Measurements from ENCODE around the gene TREH. TPM values are rescaled to one million over a fixed set of nuclear protein-coding genes. Genes with fewer than 3 reads are reported as not detected.
"Not testable (repeated sequence)": the region's sequence is repeated elsewhere in the genome, so short reads cannot be mapped to it uniquely, and the experiment has no call there.

Gene TREH
- total RNA-seq, 1 donor from 2014 or later, result 0.41 TPM

DNA sequence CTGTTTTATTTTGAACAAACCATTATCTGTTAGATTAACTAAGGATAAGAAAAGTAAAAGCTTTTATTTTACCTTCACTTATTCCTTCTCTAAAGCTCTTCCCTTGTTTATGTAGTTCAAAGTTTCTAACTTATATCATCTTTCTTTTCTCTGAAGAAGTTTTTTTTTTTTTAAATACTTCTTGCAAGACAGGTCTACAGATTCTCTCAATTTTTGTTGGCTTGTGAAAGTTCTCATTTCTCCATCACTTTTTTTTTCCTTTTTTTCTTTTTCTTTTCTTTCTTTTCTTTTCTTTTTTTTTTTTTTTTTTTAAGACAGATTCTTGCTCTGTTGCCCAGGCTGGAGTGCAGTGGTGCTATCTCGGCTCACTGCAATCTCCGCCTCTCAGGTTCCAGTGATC is 4.7 kb upstream of the TREH start:
- Mint-ChIP-seq H3K36me3 (no peaks in the 10 kb centered on the region), H3K4me1 (ENCODE audit: unreplicated experiment) (no peaks in the 10 kb centered on the region)

DNA sequence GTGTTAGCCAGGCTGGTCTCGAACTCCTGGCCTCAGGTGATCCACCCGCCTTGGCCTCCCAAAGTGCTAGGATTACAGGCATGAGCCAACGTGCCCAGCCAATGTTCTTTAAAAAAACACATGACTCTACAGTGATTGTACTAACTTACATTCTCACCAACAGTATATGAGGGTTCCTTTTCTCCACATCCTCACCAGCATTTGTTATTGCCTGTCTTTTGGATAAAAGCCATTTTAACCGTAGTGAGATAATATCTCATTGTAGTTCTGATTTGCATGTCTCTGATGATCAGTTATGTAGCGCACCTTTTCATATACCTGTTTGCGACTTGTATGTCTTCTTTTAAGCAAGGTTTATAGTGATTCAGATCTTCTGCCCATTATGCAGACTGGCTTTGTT is 3.5 kb upstream of the TREH start:
- DNase-seq (ENCODE audit: extremely low spot score, unreplicated experiment); H3K27ac Mint-ChIP-seq; H3K4me1 Mint-ChIP-seq (ENCODE audit: unreplicated experiment); H3K9me3 Mint-ChIP-seq; H3K36me3 Mint-ChIP-seq; H3K4me3 Mint-ChIP-seq; H3K27me3 Mint-ChIP-seq: not testable (repeated sequence)

More for the DNA sequence above, 4.7 kb upstream of the TREH start:
- DNase-seq (ENCODE audit: extremely low spot score, unreplicated experiment), result no peak
- Mint-ChIP-seq H3K27me3 (no peaks in the 10 kb centered on the region), H3K4me3 (no peak overlapping the region), H3K9me3 (no peaks in the 10 kb centered on the region), H3K27ac (no peak overlapping the region)
- TF ChIP-seq, protein P1, sequence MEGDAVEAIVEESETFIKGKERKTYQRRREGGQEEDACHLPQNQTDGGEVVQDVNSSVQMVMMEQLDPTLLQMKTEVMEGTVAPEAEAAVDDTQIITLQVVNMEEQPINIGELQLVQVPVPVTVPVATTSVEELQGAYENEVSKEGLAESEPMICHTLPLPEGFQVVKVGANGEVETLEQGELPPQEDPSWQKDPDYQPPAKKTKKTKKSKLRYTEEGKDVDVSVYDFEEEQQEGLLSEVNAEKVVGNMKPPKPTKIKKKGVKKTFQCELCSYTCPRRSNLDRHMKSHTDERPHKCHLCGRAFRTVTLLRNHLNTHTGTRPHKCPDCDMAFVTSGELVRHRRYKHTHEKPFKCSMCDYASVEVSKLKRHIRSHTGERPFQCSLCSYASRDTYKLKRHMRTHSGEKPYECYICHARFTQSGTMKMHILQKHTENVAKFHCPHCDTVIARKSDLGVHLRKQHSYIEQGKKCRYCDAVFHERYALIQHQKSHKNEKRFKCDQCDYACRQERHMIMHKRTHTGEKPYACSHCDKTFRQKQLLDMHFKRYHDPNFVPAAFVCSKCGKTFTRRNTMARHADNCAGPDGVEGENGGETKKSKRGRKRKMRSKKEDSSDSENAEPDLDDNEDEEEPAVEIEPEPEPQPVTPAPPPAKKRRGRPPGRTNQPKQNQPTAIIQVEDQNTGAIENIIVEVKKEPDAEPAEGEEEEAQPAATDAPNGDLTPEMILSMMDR (conservative IDR thresholded peaks at IDR 0.05), result no peak

DNA sequence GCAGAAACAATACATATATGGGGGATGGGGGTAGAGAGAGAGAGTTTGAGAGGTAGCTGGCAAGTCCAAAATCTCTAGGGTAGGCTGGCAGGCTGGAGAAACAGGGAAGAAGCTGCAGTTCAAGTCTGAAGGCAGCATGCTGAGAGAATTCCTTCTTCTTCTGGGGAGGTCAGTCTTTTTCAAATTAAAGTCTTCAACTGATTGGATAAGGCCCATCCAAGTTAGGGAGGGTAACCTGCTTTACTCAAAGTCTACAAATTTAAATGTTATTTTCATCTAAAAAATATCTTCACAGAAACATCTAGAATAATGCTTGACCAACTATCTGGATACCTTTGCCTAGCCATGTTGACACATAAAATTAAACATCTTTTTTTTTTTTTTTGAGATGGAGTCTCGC is 2.9 kb upstream of the TREH start:
- DNase-seq (ENCODE audit: extremely low spot score, unreplicated experiment), result no peak
- Mint-ChIP-seq H3K4me1 (ENCODE audit: unreplicated experiment) (no peaks in the 10 kb centered on the region), H3K36me3 (no peaks in the 10 kb centered on the region), H3K27me3 (no peaks in the 10 kb centered on the region), H3K4me3 (no peak overlapping the region), H3K9me3 (no peaks in the 10 kb centered on the region), H3K27ac (no peak overlapping the region)
- TF ChIP-seq, protein P1 (conservative IDR thresholded peaks at IDR 0.05), result no peak

DNA sequence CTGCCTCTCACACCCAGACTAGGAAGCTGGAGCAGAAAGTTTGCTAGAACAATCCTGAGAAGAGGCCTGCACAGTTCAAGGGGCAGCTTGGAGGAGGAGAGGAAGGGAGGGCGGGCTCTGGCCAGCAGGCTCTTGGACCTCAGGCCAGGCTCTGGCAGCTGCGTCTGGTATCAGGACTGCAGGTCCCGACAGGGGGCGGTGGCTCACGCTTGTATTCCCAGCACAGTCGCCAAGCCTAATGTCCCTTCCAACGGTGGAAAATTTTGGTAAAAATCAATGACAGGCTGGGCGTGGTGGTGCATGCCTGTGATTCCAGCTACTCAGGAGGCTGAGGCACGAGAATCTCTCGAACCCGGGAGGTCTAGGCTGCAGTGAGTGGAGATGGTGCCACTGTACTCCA is 542 bp downstream of the TREH start:
- not testable (repeated sequence) for DNase-seq (ENCODE audit: extremely low spot score, unreplicated experiment); H3K4me1 Mint-ChIP-seq (ENCODE audit: unreplicated experiment); H3K27me3 Mint-ChIP-seq; H3K36me3 Mint-ChIP-seq; H3K4me3 Mint-ChIP-seq; H3K9me3 Mint-ChIP-seq; H3K27ac Mint-ChIP-seq
- TF ChIP-seq, protein P1 (conservative IDR thresholded peaks at IDR 0.05), result peak; percentile 33

DNA sequence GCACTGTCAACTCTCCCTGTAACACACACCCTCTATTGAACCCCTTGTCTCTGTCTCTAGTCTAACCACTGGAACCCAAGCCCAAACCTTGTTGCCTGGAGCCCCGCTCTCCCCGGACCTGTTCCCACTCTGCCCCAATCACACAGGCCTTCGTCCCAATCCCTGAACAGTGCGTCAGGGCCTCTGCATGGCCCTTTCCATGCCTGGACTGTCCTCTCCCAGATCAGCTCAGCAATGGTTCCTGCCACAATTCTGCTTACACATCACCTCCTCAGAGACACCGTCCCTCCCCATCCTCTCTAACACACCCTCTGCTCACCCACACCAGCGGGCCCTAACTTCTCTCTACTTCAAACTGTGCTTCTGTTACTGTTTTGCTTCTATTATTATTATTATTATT is 1.5 kb downstream of the TREH start:
- Mint-ChIP-seq H3K36me3 (no peaks in the 10 kb centered on the region), H3K27ac (no peak overlapping the region), H3K9me3 (no peaks in the 10 kb centered on the region), H3K4me1 (ENCODE audit: unreplicated experiment) (peaks cover 5% of the 10 kb centered on the region), H3K4me3 (no peak overlapping the region), H3K27me3 (no peaks in the 10 kb centered on the region)
- no peak for DNase-seq (ENCODE audit: extremely low spot score, unreplicated experiment)
- TF ChIP-seq, protein P1 (conservative IDR thresholded peaks at IDR 0.05), result no peak

DNA sequence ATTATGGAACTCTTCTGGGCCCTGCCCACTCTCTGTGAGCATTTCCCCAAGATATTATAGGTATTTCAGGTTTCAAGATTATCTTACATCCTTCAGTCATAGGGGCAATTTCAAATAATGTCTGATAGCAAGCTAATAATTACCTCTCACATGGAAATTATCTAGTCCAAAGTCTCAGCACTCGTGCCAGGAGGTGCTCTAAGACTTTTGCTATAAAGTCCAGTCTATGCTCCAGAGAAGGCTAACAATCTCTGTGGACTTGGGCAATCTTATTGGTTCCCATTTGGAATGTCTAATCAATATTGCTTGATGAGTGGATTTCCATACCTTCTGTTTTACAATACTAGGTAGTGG is 5.4 kb downstream of the TREH start:
- TF ChIP-seq, protein P1 (conservative IDR thresholded peaks at IDR 0.05), result no peak
- peaks cover 6% of the 10 kb centered on the region for H3K4me1 Mint-ChIP-seq (ENCODE audit: unreplicated experiment)
- no peak overlapping the region for H3K27ac Mint-ChIP-seq
- H3K9me3 Mint-ChIP-seq, result no peaks in the 10 kb centered on the region
- no peaks in the 10 kb centered on the region for H3K27me3 Mint-ChIP-seq
- no peak for DNase-seq (ENCODE audit: extremely low spot score, unreplicated experiment)
- H3K4me3 Mint-ChIP-seq, result no peak overlapping the region
- no peaks in the 10 kb centered on the region for H3K36me3 Mint-ChIP-seq

Measured in type B pancreatic cell (in vitro differentiated cells).